ENCODE measurements around the gene RMI2.
"Not testable (repeated sequence)": the region's sequence is repeated elsewhere in the genome, so short reads cannot be mapped to it uniquely, and the experiment has no call there.

RMI2 gene

DNA sequence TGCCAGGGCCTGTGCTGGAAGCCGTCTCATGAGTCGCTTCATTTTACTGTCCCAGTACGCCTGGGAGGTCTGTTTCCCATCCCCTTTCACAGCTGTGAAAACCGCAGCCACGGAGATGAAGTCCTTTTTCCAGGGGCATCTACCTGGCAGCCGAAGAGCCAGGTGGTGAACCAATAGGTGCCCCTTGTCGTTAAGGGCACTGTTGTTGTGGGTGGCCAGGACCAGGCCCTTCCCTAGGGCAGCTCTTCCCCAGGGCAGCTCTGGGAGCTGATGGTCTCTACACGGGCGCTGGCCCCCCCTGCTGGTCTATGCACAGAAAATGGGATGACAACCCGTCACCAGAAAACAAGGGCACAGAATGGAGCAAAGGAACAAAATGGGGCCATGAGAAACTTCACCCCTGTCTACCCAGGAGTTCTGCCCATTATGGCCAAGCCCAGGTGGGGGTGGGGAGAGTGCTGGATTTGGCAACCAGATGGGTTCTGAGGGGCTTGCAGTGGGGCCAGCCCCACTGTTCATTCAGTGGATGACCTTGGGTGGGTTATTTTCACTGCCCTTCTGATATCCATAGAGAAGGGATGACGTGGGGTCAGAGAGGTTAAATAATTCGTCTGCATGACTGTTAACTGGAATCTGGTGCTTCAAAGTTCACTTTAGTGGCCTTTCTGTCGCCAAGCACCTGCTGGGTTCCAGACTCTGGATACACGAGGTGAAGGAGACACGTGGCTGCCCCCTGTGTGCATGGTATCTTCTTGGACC is 11.5 kb downstream of the RMI2 start:
- DNase-seq: peak; percentile 59

DNA sequence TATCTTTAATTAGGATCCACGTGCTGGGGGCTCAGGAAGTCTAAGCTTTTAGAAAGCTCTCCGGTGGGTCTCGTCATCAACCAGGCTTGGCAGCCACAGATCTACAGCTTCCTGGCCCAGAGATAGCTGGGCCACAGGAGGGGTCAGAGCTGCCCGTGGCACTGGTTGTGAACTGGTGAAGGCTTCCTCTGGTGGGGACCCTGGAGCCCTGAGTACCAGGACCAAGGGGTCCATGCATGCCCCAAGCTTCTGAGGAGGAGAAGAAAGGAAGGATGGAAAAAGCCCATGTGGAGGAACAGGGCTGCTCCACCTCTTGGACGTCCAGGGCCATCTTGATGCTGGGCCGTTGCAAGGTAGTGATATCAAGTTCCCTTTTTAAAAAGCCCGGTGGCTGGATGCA is 13.3 kb downstream of the RMI2 start:
- no peak for DNase-seq

DNA sequence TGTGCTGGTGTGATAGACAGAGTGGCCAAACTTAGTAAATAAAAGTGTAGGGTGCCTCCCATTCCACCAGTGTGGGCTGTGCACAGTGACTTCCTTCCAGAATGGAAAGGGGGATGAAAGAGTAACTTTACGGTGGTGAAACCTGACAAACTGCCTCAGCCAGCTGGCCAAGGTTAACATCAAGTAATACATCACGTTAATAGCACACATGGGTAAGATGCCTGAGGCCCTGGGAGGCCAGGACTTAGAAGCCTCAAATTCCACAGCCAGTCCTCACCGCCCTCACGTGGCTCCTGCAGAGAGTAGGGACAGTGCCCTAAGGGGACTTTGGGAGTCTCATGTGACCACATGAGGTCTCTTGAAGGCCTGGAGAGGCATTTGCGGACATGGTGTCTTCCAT is 14.1 kb downstream of the RMI2 start:
- no peak for DNase-seq

DNA sequence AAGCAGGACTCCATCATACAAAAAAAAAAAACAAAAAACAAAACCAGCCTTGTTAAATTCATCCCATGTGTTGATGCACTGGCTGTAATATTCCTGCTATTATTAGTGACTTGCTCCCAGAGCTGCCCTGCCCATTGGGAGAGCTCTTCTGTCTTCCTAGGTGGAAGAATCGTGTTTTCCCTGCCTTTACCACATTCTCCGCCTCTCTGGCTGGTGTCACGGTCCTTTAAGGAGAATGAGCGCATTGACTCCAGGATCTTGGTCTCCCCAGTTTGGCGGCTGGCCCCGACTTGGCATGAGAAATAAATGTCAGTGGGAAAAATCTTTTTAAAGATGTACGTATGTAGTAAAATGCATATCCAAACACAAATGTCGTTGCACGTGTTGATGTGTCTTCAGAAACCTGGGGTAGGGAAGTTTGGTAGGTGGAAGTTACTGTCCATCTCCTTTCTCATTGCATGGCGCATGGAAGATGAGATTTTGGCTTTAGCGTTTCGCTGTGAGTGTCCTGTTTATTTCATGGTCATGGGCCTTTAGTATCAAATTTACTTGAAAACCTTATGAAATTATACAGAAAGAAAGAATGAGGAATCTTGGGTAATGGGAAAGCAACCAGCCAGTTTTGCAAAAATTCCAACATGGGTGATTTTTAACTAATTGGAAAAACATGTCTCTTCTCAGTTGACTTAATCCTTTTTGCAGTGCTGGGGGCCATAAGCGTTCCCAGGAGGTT is 15.5 kb downstream of the RMI2 start:
- DNase-seq: no peak

DNA sequence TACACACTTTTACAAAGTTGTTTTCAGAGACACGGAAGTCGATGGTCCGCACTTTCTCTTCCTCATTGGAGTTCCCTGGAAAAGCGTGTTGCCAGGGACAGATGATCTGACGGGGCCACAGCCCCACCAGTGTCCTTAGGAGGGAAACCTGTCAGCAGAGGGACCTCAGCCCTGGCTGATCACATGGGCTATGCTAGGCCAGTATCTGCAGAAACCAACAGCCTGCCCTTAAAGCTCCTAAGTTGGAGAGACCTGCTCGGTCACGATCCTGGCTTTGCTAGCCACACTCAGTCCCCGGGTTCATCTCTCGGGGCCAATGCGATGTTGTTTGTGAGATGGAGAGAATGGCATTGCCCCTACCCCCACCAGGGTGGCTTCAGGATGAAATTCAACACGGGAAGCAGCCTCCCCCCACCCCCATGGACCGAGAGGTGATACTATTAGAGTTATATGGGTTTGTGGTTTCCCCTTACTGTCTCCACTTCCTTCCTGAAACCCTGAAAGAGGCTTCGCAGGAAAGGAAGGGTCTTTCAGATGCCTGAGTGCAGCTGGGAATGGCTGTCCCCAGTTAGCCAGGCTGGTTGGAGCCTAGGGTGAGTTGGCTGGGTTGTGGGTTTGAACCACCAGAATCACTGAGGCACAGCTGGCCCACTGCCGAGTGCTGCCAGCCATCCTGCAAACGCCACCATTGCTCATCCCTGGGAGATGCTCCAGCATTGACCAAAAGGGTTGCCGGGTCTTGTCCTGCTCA is 16.6 kb downstream of the RMI2 start:
- no peak for DNase-seq

DNA sequence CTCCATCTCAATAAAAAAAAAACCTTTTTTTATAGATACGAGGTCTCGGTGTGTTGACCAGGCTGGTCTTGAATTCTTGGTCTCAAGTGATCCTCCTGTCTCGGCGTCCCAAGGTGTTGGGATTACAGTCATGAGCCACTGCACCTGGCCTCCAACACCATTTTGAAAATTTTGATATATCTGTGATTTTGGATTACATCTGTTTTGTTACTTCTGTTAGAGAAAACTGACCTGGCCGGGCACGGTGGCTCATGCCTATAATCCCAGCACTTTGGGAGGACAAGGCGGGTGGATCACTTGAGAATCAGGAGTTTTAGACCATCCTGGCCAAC is 18.6 kb downstream of the RMI2 start:
- DNase-seq: no peak

DNA sequence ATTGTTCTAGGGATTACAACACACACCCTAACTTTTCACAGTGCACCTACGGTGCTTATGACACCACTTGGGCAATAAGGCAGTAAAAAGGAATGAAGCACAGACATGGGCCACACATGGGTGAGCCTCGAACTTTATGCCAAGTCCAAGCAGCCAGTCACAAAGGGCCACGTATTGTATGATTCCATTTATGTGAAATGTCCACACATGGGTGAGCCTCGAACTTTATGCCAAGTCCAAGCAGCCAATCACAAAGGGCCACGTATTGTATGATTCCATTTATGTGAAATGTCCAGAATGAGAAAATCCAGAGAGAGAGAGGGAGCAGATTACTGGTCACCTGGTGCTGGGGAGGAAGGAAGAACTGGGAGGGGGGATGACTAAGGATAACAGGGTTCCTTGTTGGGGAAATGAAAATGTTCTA is 22.2 kb downstream of the RMI2 start:
- no peak for DNase-seq

DNA sequence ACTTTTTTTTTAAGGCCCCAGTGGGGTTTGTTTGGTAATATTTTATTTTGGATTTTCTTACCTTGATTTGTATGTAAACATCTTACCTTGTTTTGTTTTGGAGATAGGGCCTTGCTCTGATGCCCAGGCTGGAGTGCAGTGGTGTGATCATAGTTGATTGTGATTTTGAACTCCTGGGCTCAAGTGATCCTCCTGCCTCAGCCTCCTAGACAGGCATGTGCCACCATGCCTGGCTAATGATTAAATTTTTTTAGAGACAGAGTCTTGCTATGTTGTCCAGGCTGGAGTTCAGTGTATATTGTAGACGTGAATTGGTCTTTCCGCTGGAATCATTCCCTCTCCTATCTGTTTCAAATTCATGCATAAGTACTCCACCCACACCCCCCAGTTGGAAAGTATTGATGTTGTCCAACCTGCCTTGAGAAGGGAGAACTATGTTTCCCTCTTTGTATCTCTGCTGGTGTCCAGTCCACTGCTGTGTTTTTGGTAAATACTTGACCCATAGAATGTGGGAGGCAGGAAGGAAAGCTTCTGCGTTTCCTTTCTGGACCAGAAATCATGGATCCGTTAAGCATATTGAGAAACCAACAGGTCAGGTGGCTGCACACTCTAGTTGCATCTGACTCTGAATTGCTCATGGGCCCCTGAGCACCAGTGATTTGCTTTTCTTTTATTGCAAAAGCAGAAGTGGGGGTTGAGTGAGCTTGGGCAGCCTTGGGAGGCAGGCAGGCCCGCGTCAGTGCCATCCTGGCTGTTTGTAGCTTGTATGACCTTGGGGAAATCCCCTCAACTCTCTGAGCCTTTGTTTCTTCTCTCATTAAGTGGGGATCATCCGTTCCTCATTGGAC is 25.0 kb downstream of the RMI2 start:
- no peak for DNase-seq

DNA sequence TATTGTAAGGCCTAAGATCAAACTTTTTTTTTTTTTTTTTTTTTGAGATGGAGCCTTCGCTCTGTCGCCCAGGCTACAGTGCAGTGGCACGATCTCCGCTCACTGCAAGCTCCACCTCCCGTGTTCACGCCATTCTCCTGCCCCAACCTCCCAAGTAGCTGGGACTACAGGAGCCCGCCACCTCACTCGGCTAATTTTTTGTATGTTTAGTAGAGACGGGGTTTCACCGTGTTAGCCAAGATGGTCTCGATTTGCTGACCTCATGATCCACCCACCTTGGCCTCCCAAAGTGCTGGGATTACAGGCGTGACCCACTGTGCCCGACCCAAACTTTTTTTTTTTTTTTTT is 25.6 kb downstream of the RMI2 start:
- DNase-seq: not testable (repeated sequence)

DNA sequence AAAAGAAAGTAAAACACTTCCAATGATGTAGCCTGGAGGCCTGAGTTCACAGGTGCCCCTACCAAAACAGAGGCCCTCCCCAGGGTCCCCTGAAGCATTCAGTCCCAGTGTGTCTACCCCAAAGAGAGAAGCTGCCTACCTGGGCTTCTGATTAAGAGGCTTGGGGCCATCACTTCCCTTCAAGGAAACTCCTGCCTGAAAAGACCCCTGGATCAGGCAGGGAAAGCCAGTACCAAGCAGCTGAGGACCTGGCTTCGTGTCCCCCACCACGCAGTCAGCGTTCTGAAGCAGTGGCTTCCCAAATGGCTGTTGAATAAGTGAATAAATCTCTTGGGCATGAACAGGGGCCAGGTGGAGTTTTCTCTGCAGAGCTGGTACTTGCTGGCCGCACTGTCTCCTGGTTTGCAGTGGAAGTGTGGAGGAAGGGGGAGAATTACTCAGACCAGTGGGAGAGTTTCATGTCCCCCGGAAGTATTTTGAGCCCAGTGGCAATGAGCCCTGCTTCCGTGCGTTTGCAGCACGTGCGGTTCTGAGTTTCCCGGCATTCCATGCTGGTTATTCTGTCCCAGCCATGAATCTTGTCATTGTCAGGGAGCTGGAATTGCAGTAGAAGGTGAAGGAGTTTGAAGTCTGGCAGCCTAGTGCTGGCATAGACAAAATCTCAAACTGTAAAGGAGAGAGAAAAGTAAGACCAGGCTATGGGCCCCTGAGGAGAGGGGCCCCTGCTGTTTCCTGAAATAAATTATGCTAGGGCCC is 27.0 kb downstream of the RMI2 start:
- DNase-seq: no peak

DNA sequence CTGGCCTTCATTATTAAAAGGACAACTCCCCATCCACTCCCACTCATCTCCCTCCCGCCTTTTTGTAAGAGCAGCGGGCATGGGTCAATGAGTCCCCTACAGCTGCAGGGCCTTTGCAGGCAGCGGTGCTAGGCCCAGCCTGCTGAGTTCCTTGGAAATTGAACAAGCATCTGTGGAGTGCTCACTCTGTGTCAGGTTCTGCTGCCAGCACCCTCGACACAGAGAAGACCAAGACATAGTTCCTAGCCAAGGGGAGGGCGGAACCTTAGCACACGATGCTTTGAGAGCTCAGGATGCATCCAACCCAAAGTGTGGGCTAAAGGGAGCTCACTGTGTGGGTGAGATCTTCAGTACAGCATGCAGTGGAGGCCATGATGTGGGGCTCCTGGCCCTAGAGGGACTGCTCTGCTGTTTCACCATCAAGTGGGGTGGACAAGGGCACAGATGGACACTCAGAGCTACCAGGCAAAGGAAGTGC is 27.6 kb downstream of the RMI2 start:
- no peak for DNase-seq

DNA sequence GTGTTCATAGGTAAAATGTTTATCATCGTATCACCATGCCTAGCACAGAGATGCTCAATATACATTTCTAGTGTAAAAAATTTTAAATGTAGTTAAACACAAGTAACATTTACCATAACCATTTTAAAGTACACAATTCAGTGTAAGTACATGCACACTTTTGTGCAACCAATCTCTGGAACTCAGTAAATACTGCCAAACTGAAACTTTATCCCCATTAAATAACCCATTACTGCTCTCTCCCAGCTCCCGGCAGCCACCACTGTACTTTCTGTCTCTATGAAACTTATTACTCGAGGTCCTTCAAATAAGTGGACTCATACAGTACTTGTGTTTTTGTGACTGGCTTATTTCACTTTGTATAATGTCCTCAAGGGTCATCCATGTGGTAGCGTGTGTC is 29.0 kb downstream of the RMI2 start:
- DNase-seq: no peak

DNA sequence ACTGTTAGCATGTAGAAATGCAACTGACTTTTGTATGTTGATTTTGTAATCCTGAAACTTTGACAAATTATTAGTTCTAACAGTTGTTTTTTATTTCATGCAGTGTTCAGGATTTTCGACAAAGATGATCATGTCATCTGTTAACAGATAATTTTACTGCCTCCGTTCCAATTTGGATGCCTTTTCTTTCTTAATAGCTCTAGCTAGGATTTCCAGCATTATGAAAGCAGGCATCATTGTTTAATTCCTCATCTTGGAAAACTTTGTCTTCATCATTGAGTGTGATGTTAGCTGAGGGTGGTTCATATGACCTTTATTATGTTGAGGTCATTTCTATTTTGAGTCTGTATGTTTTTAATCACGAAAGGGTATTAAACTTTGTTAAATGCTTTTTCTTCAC is 31.9 kb downstream of the RMI2 start:
- no peak for DNase-seq

DNA sequence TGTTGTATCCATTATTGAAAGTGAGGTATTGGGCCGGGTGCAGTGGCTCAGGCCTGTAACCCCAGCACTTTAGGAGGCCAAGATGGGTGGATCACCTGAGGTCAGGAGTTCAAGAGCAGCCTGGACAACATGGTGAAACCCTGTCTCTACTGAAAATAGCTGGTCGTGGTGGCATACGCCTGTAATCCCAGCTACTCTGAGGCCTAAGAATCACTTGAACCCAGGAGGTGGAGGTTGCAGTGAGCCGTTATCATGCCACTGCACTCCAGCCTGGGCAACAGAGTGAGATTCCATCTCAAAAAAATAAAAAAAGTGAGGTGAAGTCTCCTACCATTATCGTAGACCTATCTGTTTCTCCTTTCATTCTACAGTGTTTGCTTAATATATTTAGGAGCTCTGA is 33.7 kb downstream of the RMI2 start:
- DNase-seq: not testable (repeated sequence)

DNA sequence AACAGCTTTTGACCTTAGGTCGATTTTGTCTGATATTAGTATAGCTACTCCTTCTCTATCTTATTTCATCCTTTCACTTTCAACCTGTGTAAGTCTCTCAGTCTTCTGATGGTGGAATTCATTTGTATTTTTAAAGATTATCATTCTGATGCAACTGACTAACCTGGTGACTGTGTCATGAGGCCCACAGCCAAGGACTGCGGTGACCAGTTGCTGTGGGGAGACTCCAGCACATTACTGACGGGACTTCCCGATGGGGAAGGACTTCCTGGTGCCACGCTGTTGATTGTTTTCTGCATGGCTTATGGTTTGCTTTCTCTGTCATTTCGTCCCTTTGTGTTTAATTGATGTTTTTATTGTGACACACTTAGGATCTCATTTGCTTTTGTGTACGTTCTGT is 34.2 kb downstream of the RMI2 start:
- no peak for DNase-seq

DNA sequence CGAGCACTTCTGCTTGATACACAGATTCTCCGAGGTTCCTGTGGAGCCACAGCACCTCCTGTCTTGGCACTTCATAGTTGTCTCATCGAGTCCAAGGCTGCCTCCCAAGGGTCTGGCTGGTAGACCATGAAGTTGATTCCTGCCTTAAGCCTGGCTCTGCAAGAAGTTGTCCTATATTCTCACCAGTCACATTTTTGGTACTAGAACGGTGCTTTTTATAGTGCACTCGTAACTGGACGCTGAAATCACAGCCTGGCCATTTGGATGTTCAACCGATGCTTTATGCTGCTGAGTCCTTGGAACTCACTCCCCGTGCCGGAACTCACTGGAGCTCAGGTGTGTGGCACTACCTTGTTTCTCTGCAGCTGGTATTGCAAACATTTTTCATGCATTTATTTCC is 35.6 kb downstream of the RMI2 start:
- DNase-seq: no peak

DNA sequence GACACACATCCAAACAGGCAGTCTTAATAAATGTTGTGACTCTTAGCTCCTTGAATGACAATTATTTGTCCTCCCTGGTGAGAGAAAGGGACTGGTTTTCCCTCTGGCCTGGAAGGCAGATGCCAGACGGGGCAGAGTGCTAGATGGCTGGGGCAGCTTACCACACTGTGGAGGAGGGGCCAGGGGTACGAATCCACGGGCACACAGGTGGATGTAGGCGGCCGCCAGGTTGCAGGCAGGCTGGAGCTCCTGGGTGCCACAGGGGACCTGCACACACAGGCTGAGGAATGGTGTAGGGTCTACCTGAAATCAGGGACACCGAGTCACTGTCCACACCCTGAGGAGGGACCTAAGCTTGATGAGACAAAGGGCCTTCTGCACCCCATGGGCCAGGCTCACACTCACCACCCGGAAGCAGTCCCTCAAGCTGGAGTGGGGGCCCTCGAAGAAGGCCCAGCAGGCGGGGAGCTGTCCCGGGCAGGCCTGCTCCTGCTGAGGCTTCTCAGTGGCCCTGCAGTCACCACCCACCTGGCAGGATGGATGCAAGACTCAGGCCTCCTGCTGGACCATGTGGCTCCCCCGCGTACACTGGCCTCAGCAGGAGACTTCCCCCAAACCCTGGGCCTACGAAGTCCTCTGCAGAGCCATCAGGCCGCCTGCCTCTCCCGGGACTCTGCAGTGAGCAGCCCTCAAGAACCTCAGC is 38.4 kb downstream of the RMI2 start:
- DNase-seq: no peak

DNA sequence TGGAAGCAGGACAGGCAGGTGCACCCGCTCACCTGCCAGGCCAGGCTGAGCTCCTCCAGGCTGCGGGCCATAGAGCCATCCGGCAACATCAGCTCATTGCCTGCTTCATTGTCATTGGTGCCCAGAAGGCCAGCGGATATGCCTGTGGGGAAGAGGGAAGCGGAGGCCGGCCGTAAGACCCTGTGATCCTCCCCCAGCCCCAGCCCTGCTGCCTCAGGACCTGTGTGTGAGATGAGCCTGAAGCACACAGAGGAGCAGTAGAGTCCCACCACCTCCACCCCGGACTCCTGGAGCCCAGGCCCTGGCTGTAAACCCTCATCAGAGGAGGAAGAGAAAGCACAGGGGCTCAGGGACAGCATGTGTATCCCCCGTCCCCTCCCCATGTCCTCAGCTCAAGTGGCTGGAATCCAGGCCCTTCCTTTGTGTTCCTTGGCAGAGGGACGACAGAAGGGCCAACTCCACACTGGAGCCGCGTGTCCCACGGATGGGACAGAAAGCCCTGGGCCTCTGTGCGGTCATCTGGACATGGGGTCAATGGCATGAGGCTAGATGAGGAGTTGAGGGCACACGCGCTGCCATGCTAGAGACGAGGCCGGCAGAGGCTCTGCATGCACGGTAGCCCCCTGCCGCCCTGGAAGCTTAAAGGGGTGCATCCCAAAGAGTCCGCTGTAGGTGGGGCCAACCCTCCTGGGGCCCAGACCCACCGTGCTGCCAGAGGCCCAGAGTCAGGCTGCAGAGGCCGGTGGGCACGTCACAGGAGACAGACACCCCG is 39.1 kb downstream of the RMI2 start:
- DNase-seq: no peak

DNA sequence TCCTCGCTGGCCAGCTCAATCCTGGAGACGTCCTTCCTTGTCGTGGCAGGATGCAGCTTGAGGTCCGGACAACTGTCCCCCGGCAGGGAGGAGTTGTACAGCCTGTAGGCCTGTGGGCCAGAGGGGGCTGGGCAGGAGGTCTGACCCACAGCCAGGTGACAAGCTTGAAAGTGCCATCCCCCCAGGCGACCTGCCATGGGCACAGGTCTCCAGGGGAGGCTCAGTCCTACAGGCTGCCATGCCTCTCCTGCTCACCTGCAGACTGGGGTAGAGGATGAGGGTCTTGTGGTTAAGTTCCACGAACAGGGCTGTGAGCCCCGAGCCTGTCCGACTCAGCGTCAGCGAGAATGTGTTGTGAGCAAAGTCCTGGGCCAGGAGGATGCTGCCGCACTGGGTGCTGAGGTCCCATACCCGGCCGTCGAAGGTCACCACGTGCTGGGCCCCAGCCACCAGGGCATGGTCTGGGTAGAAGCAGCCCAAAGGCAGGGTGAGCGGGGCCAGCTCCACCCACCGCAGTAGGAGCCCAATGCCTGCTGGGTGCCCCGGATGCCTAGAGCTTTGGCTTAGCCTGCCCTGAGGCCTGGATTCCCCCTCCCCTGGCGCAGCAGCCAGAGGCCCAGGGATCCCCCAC is 39.8 kb downstream of the RMI2 start:
- DNase-seq: no peak

DNA sequence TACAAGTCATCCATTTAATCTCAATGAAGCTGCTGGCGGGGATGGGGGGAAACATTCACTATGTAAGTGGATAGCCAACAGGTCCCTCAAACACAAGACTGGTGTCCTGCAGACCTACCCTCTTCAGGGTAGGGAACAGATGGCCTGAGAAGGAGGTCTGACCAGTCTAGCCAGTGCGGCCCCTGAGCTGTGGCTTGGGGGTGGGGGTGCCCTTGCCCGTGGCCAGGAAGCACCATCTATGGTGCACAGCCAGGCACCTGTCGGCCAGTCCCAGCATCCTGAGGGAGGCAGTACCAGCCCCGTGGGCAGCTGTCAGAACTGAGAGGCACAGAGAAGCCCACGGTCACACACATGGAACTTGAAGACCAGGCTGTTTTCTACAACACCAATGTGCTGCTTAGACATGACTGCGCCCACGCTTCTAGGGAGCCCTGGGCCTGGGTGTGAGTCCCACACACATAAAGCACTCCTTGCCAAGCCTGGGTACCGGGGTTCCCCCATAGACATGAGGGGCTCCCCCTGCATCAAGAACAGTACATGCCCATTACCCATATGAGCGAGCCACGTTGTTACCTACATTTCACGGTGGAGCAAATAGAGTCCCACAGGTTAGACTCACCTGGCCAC is 40.9 kb downstream of the RMI2 start:
- DNase-seq: no peak
